HG02678 (cell line): Measurements from ENCODE around the gene PLPPR1.
A peak's percentile ranks its signal among the peaks of the same experiment; 100 is the strongest.
"Not testable (repeated sequence)": the region's sequence is repeated elsewhere in the genome, so short reads cannot be mapped to it uniquely, and the experiment has no call there.

Experiments
- ATAC-seq: cut with Tn5 transposase; IDR thresholded peaks from one replicate; pipeline ENCODE4 v1.9.1; 2021; ENCODE audit warnings: mild to moderate bottlenecking, moderate library complexity; ENCODE audit not compliant: unreplicated experiment

The PLPPR1 gene

DNA sequence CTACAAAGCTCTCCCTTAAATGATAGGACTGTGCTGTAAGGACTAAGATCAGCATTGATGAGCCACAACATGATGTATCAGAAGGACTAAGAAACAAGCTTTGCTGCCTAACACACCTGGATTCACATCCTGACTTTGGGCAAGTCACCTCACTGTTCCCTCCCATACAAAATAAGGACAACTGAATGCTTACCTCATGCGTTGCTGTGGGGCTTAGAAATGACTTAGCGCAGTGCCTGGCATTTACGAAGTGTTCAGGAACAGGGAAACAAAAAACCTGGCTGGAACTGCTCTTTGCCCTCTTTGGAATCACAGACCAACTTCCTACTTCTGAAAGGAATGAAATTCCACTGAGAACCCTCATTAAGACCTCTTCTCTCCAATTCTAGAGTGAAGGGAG lies 242.6 kb downstream of the PLPPR1 start:
- ATAC-seq = no peak

DNA sequence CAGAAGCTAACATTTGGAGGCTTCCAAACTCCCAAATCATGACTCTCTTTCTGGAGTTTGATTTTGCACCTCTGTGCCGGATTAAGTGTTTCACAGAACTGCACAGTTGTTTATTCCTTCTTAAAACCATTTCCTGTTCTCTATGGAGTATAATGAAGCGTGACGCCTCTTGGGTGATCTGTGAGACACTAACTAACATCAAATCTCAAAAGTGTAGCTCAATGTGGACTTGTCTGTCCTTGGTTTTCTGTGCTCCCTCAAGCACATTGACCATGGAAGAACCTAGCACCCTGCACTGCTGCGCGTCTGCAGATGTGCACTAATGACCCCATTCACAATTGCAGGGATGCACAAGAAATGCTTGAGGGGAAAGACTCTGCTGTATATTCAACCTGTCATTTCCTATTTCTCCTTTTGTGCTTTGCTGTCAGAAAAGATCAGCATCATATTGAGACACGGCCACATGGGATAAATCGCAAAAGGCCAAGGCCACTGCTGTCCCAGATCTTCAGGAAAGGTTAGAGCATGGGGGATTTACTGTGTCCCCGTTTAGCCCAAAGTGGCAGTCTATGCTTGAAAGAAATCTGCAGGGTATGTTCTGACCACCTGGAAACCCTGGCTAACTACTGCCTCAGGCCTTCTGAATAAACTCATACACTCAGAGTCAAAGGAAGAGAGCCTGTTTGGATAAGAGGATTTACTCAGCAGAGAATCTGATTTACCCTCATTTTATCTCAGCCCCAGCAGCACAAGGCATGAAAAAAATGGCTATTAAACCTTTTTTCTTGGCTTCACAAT lies 246.6 kb downstream of the PLPPR1 start:
- no peak for ATAC-seq

DNA sequence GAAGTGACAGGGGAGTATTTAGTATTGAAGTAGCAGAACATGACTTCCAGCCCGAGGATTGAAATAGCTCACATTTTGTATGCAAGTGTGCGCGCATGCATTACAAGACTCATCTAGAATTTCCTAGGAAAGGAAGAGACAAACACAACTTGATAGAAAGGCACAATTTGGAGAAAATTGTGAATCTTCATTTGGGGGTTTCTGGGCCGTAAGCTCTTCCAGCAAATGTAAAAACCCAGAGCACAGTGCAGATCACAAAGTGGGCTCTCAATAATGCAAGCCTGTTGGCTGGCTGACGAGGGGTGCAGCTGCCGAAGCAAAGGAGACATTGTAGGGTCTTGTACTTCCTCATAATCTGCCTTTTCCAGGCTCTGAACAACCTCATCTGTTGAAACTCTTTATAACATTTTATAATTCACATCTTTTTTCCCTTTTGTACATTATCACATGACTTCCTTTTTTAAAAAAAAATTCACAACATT lies 247.3 kb downstream of the PLPPR1 start:
- no peak for ATAC-seq

DNA sequence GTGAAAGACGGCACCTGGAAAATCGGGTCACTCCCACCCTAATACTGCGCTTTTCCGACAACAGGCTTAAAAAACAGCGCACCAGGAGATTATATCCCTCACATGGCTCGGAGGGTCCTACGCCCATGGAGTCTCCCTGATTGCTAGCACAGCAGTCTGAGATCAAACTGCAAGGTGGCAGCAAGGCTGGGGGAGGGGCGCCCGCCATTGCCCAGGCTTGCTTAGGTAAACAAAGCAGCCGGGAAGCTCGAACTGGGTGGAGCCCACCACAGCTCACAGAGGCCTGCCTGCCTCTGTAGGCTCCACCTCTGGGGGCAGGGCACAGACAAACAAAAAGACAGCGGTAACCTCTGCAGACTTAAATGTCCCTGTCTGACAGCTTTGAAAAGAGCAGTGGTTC lies 262.5 kb downstream of the PLPPR1 start:
- ATAC-seq = not testable (repeated sequence)

DNA sequence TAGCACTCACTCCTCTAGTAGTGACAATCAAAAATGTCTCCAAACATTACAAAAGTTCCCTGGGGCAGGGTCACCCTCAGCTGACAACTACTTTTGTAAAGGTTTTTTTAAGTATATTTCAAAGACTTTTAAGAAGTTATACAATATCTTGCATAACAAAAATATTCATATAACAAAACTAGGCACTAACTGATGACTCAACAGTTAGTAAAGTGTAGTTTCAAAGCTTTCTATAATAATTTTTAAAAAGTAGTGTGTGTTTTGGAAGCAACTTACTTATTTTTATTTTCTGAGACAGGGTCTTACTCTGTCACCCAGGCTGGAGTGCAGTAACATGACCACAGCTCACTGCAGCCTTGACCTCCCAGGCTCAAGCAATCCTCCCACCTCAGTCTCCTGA lies 271.4 kb downstream of the PLPPR1 start:
- no peak for ATAC-seq

DNA sequence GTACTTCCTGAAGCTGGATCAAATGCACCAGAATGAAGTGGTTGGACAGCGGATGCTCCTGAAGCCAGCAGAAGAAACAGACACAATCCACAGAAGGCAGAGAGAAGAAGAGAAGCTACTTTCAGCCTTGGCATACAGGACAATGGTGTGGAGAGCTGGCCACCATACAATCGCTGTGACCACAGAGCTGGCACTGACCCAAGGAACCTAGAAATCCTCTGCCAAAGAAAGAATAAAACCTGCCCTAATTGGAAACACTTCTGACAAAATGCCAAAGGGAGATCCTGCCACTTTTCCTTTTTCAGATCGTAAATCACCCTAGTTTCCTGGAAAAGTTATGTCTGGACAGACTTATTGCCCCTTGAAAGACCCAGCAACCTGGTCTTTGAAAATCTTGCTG lies 278.5 kb downstream of the PLPPR1 start:
- ATAC-seq = no peak

DNA sequence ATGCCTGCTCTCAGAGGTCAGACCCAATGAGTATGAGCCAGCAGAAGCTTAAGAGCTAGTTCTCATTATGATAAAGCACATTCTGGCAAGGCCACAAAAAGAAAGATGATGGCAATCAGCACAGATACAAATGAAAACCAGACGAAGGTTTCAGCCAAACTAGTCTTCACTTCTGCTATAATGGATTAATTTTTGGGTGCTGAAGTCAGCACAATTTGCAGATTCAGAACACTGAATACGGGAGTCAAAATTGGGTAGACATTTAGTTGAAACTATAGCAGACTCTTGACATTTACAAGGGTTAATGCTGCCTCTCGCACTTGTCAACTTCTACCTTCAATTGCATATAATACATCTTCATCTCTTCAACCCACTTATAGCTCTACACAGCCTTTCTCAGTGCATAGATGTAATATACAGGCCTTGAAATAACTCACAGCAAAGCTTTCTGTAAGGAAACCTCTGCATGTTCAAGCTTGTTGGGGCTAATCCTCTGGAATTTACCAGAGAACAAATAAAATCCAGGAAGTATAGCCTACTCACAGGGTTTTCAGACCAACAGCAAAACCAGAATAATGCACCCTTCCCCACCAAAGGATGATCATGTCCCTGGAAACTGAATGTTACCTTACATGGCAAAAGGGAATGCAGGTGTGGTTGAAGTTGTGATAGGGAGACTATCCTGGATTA lies 279.1 kb downstream of the PLPPR1 start:
- ATAC-seq = no peak

DNA sequence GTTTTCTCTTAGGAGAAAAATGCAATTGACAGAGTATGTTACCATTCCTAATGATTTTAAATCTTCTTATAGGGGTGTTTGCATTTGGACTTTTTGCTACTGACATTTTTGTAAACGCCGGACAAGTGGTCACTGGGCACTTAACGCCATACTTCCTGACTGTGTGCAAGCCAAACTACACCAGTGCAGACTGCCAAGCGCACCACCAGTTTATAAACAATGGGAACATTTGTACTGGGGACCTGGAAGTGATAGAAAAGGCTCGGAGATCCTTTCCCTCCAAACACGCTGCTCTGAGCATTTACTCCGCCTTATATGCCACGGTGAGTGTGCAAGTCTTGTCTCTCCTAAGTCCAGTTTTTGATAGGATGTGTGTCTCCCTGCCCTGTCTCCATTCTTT lies 280.6 kb downstream of the PLPPR1 start:
- ATAC-seq = no peak

DNA sequence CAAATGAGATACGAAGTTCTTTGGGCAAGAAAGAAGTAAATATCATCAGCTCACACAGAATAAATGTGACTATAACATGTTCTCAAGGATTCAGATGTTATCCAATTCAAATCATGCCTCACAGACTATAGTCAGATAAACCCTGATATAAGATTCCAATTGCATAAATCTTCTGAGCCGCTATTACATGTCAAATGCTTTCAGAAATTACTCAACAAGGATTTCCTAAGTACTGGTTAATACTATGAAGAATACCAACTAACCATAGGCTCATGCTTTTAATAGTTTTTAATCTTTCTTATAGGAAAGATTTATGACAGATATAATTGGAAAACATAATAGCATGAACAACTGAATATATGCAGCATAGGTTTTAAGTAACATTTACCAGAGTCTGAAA lies 282.7 kb downstream of the PLPPR1 start:
- ATAC-seq = no peak

DNA sequence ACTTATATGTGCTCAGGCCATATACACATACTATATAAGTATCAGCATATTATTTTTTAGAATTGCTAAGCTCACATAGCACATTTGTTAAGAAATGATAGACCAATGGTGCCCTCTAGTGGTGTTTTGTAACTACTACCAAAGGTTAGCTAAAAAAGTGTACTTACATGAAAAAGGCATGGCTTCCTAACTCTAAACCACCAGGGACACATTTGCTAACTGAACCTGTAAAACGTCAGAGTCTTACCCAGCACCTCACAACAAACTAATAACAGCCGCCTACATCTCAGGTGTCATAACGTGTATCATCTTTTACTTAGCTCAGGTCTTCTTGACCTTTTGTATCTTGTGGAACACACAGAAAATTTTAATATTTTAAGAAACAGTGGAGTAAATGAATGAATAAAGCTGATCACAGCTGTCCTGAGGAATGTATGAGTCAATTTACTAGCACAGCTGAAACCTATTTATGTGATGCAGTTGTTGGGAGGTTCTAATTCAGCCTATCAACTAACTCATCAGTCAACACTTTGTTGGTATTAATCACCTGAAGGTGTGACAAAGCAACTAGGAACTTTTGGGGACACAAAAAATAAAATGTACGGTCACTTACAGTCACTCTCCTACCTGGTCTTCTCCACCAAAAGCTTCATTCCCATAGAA lies 283.4 kb downstream of the PLPPR1 start:
- peak; percentile 93 for ATAC-seq

DNA sequence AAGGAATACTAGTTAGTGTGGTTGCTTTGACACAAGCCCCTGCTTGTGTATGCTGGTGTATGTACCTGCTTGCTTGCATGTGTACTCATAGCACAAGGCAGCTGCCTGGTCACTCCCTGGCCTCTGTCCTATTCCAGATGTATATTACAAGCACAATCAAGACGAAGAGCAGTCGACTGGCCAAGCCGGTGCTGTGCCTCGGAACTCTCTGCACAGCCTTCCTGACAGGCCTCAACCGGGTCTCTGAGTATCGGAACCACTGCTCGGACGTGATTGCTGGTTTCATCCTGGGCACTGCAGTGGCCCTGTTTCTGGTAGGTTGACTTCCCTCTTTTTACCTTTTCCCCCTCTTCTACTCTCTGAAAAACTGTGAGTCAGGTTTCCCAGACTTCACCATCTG lies 284.1 kb downstream of the PLPPR1 start:
- no peak for ATAC-seq

DNA sequence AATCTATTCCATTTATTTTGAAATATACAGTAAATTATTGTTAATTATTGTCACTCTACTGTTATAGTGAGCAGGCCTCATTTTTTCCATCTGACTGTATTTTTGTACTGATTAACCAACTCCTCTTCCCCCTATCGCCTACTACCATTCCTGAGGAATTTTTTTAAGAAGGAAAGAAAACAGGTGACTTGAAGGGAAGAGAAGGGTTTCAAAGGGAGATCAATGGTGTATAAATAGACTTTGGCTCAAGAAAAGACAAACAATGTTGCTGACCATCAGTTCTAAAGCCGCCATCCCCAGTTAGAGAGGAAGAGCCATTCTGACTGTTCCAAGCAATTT lies 286.6 kb downstream of the PLPPR1 start:
- no peak for ATAC-seq

DNA sequence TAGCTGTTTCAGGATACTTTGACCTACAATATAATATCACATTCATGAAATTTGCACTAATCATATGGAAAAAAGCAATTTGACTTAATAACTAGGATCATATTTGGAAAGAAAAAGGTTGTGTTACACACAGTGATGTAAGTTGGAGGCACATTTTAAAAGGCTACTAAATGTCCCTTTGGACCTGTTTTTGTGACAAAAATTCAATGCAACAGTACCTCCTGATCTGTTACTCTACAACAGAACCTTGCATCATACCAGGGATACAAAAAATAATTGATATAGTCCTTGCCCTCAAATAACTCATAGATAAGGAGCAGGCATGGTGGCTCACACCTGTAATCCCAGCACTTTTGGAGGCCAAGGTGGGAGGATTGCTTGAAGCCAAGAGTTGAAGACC lies 289.2 kb downstream of the PLPPR1 start:
- no peak for ATAC-seq

DNA sequence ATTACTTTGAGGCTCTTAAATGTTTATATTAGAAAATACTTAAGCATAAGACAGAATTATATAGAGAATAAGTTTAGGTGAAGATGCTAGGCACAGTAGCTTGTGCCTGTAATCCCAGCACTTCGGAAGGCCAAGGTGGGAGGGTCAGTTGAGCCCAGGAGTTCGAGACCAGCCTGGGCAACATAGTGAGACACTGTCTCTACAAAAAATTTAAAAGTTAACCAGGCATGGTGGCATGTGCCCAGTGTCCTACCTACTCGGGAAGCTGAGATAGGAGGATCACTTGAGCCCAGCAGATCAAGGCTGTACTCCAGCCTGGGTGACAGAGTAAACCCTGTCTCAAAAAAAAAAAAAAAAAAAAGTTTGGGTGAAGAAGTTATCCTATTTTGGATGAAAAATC lies 294.6 kb downstream of the PLPPR1 start:
- ATAC-seq = no peak

DNA sequence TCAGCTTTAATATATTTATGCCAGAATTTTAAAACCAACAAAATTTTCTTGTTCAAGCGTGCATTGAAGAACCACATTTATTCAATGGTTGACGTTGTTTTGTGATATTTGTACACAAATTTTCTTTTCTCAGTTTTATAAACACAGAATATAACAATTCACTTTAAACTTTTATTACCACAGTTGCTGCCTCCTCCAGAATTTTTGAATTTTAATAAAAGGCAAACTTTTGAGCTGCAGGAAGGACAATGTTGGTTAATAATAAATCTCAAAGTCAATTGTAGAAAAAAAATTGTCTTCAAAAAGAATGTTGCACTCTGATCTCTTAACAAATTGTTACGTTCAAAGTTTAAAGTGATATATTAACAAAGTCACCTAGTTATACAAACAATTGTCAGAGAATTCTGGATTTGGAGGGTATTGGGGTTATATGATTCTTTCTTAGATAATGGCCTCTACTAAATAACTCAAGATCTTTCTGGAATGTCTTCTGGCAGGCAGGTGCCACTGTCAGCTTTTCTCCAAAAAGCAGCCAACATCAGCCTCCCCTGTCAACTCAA lies 295.8 kb downstream of the PLPPR1 start:
- no peak for ATAC-seq

DNA sequence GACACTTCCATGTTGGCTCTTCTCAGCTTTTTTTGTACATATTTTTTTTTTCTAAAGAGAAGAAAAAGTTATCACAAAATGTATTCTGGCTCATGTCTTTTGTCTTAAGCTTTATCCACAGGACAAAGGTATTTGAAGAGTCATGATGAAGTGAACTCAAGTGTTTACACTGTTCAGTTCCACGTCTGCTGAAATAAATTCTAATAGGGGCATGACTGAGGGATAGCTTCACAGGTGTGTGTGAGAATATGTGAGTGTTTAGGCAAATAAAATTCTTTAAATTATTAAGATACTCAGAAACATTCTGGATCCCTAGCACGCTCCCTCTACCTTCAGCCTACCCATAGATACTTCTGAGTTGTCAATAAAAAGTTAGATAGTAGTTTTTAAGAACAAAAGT lies 296.5 kb downstream of the PLPPR1 start:
- no peak for ATAC-seq

DNA sequence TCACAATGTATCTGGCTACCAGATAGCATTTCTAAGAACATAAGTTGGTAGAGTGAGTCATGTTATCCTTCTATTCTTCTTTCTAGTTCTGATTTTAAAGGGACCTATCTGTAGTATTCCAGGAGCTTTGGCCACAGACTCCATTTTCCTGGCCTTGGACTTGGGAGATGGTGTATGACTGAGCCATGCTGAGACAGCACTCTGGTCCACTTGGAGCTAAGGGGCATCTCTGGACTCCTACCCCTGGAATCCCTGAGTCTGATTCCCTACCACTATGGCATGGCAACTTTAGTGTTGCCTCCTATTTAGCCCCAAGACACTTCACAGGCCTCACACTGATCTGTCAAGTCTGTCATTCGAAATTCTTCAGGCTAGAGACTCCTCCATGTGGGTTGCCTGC lies 297.5 kb downstream of the PLPPR1 start:
- no peak for ATAC-seq

DNA sequence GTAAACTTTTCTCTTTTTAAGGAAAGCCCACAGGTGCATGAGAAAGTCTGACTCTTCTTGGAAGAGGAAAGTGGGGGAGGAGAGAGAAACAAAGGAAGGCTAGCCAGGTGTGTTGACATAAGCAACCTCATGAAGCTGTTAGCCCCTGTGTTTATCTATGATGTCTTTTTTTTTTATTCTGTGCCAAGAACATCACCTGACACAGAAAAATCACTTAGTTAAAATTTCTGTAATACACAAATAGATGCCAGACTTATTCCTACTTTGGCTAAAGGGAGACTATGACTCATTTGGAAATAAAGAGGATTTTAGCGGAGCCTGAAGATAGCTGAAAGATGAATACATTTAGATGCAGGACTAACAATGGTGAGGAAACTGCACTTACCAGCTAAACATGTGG lies 298.0 kb downstream of the PLPPR1 start:
- no peak for ATAC-seq

DNA sequence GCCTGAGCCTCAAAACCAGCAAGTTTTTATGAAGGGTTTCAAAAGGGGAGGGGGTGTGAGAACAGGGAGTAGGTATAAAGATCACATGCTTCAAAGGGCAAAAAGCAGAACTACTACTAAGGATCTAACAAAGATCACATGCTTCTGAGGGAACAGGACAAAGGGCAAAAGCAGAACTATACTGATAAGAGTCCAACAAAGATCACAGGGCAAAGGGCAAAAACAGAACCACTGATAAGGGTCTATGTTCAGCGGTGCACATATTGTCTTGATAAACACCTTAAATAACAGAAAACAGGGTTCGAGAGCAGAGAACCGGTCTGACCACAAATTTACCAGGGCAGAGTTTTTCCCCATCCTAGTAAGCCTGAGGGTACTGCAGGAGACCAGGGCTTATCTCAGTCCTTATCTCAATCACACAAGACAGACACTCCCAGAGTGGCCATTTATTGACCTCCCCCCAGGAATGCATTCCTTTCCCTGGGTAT lies 298.9 kb downstream of the PLPPR1 start:
- not testable (repeated sequence) for ATAC-seq

DNA sequence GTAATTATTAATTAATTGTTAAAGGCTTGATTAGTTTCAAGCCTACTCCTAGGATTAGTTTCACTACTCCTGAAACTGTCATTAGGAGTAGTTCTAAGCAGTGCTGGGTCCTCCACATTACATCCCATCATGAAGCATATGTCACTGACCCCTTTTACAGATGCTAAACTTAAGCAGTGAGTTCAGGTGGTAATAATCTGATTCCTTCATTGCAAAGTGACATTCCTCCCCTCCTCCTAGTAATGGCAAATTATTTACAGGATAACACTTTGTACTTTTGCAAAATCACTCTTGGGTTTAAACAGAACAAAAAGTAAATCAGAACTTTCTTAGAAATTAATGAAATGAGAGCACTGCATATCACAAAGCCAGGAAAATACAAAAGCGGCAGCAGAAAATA lies 303.8 kb downstream of the PLPPR1 start:
- ATAC-seq = no peak

DNA sequence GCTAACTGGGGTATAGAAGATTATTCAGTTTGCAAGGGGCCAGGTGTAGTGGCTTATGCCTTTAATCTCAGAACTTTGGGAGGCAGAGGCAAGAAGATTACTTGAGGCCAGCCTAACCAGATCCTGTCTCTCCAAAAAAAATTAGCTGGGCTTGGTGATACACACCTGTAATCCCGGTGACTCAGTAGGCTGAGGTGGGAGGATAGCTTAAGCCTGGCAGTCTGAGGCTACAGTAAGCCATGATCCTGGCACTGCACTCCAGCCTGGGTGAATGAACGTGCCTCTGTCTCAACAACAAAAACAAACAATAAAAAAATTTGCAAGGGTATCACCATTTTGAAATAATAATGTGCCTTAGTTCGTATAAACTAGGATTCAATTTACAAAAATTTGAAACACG lies 305.0 kb downstream of the PLPPR1 start:
- no peak for ATAC-seq
